ENCODE measurements around the gene USF2. TPM values are rescaled to one million over a fixed set of nuclear protein-coding genes. Genes with fewer than 3 reads are reported as not detected.

USF2 gene
- total and polyA plus RNA-seq, 12 donors, result 125 to 185 (median 151) TPM

DNA sequence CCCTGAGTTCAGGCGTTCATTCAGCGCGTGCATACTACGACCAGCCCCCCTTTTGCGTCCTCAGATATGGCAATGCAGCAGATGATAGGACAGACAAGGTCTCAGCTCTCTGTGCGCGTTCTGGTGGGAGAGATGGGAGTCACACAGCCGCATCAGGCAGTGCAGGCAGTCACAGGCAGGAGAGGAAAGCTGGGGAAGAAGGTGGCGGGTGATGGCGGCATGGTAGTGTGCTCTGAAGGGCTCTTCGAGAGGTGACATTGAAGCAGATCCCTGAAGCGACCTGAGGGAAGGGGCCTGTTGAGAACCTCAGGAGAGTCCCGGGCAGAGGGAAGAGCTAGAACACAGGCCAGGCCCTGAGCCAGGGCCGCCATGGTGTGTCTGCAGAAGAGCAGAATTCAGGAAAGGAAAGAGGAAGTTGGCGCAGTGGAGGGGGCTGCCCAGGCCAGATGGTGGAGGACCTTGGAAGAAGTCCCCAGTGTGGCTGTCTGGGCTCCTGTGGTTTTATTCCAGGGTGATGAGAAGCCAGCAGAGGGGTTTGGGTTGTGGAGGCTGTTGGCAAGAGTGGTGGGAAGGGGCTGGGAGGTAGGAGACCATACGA is 3.5 kb downstream of the USF2 start:
- TF ChIP-seq, protein P1, sequence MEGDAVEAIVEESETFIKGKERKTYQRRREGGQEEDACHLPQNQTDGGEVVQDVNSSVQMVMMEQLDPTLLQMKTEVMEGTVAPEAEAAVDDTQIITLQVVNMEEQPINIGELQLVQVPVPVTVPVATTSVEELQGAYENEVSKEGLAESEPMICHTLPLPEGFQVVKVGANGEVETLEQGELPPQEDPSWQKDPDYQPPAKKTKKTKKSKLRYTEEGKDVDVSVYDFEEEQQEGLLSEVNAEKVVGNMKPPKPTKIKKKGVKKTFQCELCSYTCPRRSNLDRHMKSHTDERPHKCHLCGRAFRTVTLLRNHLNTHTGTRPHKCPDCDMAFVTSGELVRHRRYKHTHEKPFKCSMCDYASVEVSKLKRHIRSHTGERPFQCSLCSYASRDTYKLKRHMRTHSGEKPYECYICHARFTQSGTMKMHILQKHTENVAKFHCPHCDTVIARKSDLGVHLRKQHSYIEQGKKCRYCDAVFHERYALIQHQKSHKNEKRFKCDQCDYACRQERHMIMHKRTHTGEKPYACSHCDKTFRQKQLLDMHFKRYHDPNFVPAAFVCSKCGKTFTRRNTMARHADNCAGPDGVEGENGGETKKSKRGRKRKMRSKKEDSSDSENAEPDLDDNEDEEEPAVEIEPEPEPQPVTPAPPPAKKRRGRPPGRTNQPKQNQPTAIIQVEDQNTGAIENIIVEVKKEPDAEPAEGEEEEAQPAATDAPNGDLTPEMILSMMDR (IDR thresholded peaks at IDR 0.05), result no peak
- Histone ChIP-seq H3K4me1 (peaks cover 7 to 35% (median 12%) of the 10 kb centered on the region in 9 donors), H3K27me3 (no peaks in the 10 kb centered on the region), H3K36me3 (peaks cover 8 to 75% (median 38%) of the 10 kb centered on the region in 9 donors), H3K9me3 (no peaks in the 10 kb centered on the region), H3K27ac (peak overlapping the region in 1 of 10 donors; percentile 47), H3K4me3 (no peak overlapping the region)
- ATAC-seq (no peak), DNase-seq (no peak)
- intact Hi-C loops (cut with DNase I), result loop anchor here in 2 of 10 donors (5.0 to 10.0 kb wide), 2 partner anchors 130 to 223 kb away; partner anchors contain the start of genes FXYD7 (in 1 of the 2) and KRTDAP (in 1 of the 2)
- 88 to 92% methylated on average over 16 of the region's 16 CpGs for WGBS, 2 donors

DNA sequence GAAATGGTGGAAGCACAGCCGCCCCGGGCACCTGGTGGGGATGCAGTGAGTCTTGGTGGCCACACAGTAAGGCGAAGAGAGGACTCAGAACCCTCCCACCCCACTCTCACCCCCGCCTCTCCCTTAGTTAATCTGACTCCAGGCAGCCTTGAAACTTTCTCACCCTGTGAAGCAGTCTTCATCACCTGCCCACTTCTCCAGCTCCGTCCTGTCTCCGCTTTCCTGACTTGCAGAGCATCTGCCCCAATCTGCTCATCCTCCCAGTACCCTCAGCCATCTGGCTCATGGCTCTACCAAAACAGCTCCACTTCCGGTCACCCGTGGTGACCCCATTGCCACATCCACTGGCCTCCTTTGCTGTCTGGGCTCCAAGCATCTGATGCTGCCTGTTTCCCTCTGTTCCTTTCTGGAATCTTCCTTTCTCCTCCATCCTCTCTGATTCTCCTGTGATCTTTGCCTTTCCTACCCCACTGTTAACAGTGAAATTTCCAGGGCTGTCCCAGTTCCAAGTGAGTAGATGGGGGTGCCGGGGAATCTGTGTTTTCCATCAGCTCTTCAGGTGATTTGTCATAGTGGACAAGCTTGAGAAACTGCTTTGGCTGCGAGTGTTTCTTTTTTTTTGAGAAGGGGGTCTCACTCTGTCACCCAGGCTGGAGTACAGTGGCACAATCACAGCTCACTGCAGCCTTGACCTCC is 4.3 kb downstream of the USF2 start:
- ATAC-seq, result no peak
- no peak overlapping the region for H3K27ac ChIP-seq
- TF ChIP-seq, protein P1 (IDR thresholded peaks at IDR 0.05), result no peak
- peaks cover 7 to 34% (median 11%) of the 10 kb centered on the region in 9 donors for H3K4me1 ChIP-seq
- H3K27me3 ChIP-seq, result no peaks in the 10 kb centered on the region
- DNase-seq, result no peak
- no peak overlapping the region for H3K4me3 ChIP-seq
- 83 to 87% methylated on average over 10 of the region's 10 CpGs for WGBS, 2 donors
- no peaks in the 10 kb centered on the region for H3K9me3 ChIP-seq
- H3K36me3 ChIP-seq, result peaks cover 8 to 83% (median 38%) of the 10 kb centered on the region in 9 donors
- intact Hi-C loops (cut with DNase I), result loop anchor here in 2 of 10 donors (5.0 to 10.0 kb wide), 2 partner anchors 131 to 222 kb away; partner anchors contain the start of genes FXYD7 (in 1 of the 2) and KRTDAP (in 1 of the 2)

DNA sequence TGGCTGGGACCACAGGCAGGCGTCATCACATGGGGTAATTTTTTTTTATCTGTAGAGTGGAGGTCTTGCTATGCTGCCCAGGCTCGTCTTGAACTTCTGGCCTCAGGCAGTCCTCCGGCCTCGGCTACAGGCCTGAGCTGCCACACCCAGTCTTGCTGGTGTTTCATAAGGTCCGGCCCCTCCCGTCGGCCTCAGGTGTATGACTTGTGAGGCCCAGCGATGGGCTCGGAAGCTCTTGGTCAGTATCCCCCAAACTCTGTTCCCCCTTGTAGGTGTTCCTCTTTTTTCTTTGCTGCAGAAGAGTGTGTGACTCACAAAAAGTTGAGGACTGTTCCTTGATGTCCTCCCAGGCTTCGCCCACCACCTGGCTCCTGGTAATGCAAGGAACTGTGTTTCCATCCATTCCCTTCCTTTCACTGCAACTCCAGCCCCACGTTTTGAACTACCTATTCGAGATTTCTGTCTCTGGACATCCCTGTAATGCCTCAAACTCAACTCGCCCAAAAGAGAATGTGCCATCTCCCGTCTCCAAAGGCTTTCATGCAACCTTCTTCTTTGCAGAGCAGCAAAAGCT is 5.0 kb downstream of the USF2 start:
- H3K27me3 ChIP-seq, result no peaks in the 10 kb centered on the region
- H3K27ac ChIP-seq, result no peak overlapping the region
- peaks cover 7 to 34% (median 11%) of the 10 kb centered on the region in 9 donors for H3K4me1 ChIP-seq
- TF ChIP-seq, protein P1 (IDR thresholded peaks at IDR 0.05), result no peak
- peaks cover 8 to 90% (median 38%) of the 10 kb centered on the region in 9 donors for H3K36me3 ChIP-seq
- intact Hi-C loops (cut with DNase I), result loop anchor here in 2 of 10 donors (5.0 to 10.0 kb wide), 2 partner anchors 131 to 221 kb away; partner anchors contain the start of genes FXYD7 (in 1 of the 2) and KRTDAP (in 1 of the 2)
- H3K9me3 ChIP-seq, result no peaks in the 10 kb centered on the region
- 74 to 91% methylated on average over 14 of the region's 14 CpGs for WGBS, 2 donors
- no peak overlapping the region for H3K4me3 ChIP-seq
- ATAC-seq (no peak), DNase-seq (no peak)

DNA sequence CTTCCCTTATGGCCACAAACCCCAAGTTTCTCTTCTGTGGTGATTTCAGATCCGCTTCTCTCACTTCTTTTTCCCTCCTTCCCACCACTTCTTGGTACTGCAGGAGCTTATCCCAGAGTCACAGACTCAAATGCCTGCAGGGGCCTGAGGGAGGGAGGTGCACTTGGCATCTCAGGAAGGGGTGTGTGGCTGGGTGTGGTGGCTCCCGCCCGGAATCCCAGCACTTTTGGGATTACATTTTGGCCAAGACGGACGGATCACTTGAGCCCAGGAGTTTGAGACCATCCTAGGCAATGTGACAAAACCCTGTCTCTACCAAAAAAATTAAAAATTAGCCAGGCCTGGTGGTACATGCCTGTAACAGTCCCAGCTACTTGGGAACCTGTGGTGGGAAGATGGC is 5.6 kb downstream of the USF2 start:
- no peak for DNase-seq
- no peaks in the 10 kb centered on the region for H3K9me3 ChIP-seq
- H3K27me3 ChIP-seq, result no peaks in the 10 kb centered on the region
- 68 to 81% methylated on average over 5 of the region's 5 CpGs for WGBS, 2 donors
- peaks cover 8 to 96% (median 38%) of the 10 kb centered on the region in 9 donors for H3K36me3 ChIP-seq
- H3K4me1 ChIP-seq, result peaks cover 7 to 34% (median 11%) of the 10 kb centered on the region in 9 donors
- H3K4me3 ChIP-seq, result no peak overlapping the region
- intact Hi-C loops (cut with DNase I), result loop anchor here in 2 of 10 donors (5.0 to 10.0 kb wide), 2 partner anchors 132 to 220 kb away; partner anchors contain the start of genes FXYD7 (in 1 of the 2) and KRTDAP (in 1 of the 2)
- no peak for ATAC-seq
- TF ChIP-seq, protein P1 (IDR thresholded peaks at IDR 0.05), result no peak
- no peak overlapping the region for H3K27ac ChIP-seq
